MM.1S (cell line): ENCODE measurements around the gene CLEC16A.

Source experiments
- CTCF ChIP-seq: fragments of 300-600 bp; sonication (generic); IDR thresholded peaks from 2 replicates; pipeline ENCODE4 v1.5.1; 2016; ENCODE audit warnings: antibody characterized with exemption, low read length, mixed read lengths
- EZH2 ChIP-seq: fragments of 300-600 bp; sonication (generic); optimal IDR thresholded peaks from 2 replicates; pipeline ENCODE3; 2017; ENCODE audit warnings: low read depth, mild to moderate bottlenecking, antibody characterized with exemption, low read length, mixed read lengths
- EZH2phosphoT487 ChIP-seq: fragments of 300-600 bp; sonication (generic); IDR thresholded peaks from 2 replicates; pipeline ENCODE4 v1.6.1; 2018; ENCODE audit warnings: antibody characterized with exemption, low read length

GRCh38 chr16:11035096-11035495 lies 90.7 kb downstream of the CLEC16A start:
- TF ChIP-seq CTCF (no peak), EZH2 (no peak), EZH2phosphoT487 (no peak)
